ENCODE measurements around the gene THSD4. TPM values are rescaled to one million over a fixed set of nuclear protein-coding genes. Genes with fewer than 3 reads are reported as not detected.

Gene THSD4
- total and polyA plus RNA-seq, 4 donors, result 6.0 to 42.4 (median 18.5) TPM

DNA sequence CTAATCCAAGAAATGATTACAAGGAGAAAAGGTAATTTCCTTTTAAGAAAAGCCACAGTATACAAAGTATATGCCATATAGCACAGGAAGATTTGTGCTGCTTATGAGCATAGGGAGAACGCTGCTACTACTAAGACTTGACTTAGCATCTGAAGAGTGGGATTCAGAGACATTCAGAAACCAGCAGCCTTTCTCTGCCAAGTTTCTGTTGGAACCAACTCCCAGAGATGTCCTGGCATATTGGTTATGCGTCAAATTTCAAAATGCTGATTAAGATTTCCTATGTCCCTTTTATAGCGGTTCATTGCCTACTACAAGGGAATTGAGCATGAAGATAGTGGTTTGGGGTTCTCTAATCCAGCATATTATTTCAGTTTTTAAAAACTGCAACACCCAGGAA, 700.0 kb downstream of the THSD4 start:
- no peaks in the 10 kb centered on the region for H3K36me3 ChIP-seq (ENCODE audit: control insufficient read depth in 4 of 4, insufficient read depth in 4 of 4, low read length in 4 of 4)
- no peak overlapping the region for H3K27ac ChIP-seq (ENCODE audit: low read depth in 1 of 2, low read length in 1 of 2)
- no peaks in the 10 kb centered on the region for H3K4me1 ChIP-seq (ENCODE audit: control insufficient read depth in 5 of 5, insufficient read depth in 5 of 5, low read length in 5 of 5)
- DNase-seq, result no peak
- TF ChIP-seq, protein P1, sequence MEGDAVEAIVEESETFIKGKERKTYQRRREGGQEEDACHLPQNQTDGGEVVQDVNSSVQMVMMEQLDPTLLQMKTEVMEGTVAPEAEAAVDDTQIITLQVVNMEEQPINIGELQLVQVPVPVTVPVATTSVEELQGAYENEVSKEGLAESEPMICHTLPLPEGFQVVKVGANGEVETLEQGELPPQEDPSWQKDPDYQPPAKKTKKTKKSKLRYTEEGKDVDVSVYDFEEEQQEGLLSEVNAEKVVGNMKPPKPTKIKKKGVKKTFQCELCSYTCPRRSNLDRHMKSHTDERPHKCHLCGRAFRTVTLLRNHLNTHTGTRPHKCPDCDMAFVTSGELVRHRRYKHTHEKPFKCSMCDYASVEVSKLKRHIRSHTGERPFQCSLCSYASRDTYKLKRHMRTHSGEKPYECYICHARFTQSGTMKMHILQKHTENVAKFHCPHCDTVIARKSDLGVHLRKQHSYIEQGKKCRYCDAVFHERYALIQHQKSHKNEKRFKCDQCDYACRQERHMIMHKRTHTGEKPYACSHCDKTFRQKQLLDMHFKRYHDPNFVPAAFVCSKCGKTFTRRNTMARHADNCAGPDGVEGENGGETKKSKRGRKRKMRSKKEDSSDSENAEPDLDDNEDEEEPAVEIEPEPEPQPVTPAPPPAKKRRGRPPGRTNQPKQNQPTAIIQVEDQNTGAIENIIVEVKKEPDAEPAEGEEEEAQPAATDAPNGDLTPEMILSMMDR (IDR thresholded peaks at IDR 0.05; ENCODE audit: control extremely low read depth, extremely low read depth), result no peak
- no peak overlapping the region for H3K9ac ChIP-seq (ENCODE audit: insufficient read depth in 1 of 2, low read length in 2 of 2)
- no peak for ATAC-seq (ENCODE audit: insufficient read depth, low FRiP score)
- no peaks in the 10 kb centered on the region for H3K27me3 ChIP-seq (ENCODE audit: control insufficient read depth in 3 of 3, insufficient read depth in 3 of 3, low read length in 2 of 3)
- H3K4me3 ChIP-seq, result no peak overlapping the region
- H3K9me3 ChIP-seq (ENCODE audit: control insufficient read depth in 4 of 4, insufficient read depth in 3 of 4, low read length in 3 of 4), result peaks cover 0 to 2% (median 0%) of the 10 kb centered on the region in 4 donors
- 95 to 98% methylated on average over 3 of the region's 3 CpGs for WGBS, 2 donors

DNA sequence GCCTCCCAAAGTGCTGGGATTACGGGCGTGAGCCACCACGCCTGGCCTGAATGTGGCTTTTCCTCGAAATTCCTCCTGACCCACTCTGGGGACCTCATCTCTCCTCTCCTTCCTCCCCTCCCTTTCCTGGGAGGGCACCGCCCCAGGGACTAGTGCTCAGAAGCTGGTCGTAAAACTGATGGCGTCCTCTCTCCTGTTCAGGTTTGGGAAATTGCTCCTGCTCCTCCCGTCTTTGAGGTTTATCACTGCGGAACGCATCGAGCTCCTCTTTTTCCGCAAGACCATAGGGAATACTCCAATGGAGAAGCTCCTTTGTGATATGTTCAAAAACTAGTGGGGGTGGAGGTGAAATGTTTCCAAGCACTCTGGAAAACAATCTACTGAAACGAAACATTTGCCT, 702.1 kb downstream of the THSD4 start:
- DNase-seq (no peak), ATAC-seq (ENCODE audit: insufficient read depth, low FRiP score) (no peak)
- 97 to 98% methylated on average over 13 of the region's 13 CpGs for WGBS, 2 donors
- H3K4me3 ChIP-seq, result no peak overlapping the region
- no peaks in the 10 kb centered on the region for H3K4me1 ChIP-seq (ENCODE audit: control insufficient read depth in 5 of 5, insufficient read depth in 5 of 5, low read length in 5 of 5)
- H3K27me3 ChIP-seq (ENCODE audit: control insufficient read depth in 3 of 3, insufficient read depth in 3 of 3, low read length in 2 of 3), result no peaks in the 10 kb centered on the region
- peaks cover 0 to 9% (median 8%) of the 10 kb centered on the region in 4 donors for H3K9me3 ChIP-seq (ENCODE audit: control insufficient read depth in 4 of 4, insufficient read depth in 3 of 4, low read length in 3 of 4)
- H3K36me3 ChIP-seq (ENCODE audit: control insufficient read depth in 4 of 4, insufficient read depth in 4 of 4, low read length in 4 of 4), result peaks cover 3 to 10% (median 8%) of the 10 kb centered on the region in 4 donors
- H3K27ac ChIP-seq (ENCODE audit: low read depth in 1 of 2, low read length in 1 of 2), result no peak overlapping the region
- no peak overlapping the region for H3K9ac ChIP-seq (ENCODE audit: insufficient read depth in 1 of 2, low read length in 2 of 2)
- TF ChIP-seq, protein P1 (IDR thresholded peaks at IDR 0.05; ENCODE audit: control extremely low read depth, extremely low read depth), result no peak

DNA sequence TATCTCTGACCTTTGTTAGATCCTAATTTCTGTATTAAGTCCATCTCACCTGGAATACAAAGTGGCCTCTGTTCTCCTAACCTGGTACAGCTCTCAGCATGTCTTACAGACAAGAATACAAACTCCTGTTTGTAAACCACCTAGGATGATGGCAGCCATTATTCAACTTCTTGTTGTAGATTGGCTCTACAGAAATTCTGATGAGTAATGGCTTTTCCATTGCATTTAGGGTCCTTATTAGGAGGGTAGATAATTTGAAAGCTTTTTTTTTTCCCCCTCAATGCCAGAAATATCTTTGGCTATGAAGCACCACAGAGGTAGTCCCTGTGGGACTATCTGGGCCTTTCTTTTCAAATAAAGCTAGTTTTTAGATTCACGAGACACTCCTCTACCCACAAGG, 704.9 kb downstream of the THSD4 start:
- ATAC-seq (ENCODE audit: insufficient read depth, low FRiP score) (no peak), DNase-seq (no peak)
- H3K27ac ChIP-seq (ENCODE audit: low read depth in 1 of 2, low read length in 1 of 2), result no peak overlapping the region
- H3K9ac ChIP-seq (ENCODE audit: insufficient read depth in 1 of 2, low read length in 2 of 2), result no peak overlapping the region
- H3K4me3 ChIP-seq, result no peak overlapping the region
- peaks cover 0 to 19% (median 0%) of the 10 kb centered on the region in 5 donors for H3K4me1 ChIP-seq (ENCODE audit: control insufficient read depth in 5 of 5, insufficient read depth in 5 of 5, low read length in 5 of 5)
- H3K27me3 ChIP-seq (ENCODE audit: control insufficient read depth in 3 of 3, insufficient read depth in 3 of 3, low read length in 2 of 3), result no peaks in the 10 kb centered on the region
- H3K36me3 ChIP-seq (ENCODE audit: control insufficient read depth in 4 of 4, insufficient read depth in 4 of 4, low read length in 4 of 4), result peaks cover 4 to 24% (median 12%) of the 10 kb centered on the region in 4 donors
- TF ChIP-seq, protein P1 (IDR thresholded peaks at IDR 0.05; ENCODE audit: control extremely low read depth, extremely low read depth), result no peak
- peaks cover 0 to 14% (median 9%) of the 10 kb centered on the region in 4 donors for H3K9me3 ChIP-seq (ENCODE audit: control insufficient read depth in 4 of 4, insufficient read depth in 3 of 4, low read length in 3 of 4)
- 96 to 98% methylated on average over 1 of the region's 1 CpG for WGBS, 2 donors

DNA sequence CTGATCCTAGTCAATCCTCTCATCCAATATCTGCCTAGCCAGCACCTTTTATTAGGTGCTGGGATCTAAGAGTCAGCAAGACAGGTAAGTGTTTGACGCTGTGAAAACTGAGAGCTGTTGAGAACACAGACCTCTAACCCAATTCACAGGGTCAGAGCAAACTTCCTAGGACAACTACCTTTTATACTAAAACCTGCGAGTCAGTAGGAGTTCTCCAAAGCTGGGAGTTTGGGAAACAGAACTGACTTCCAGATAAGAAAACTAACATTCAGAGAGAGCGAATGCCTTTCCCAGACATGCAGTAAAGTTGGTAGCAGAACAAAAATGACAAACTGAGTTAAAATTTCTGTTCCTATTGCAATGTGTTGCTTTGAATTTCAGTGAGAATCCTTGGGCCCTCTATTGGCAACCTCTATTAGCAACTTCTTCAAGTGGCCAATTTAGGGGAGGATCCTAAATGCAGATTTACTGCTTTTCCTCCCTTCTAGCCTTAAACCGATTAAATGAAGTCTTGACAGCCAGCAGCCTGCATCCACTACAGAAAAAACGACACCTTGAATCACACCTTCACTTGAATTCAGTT, 706.4 kb downstream of the THSD4 start:
- H3K36me3 ChIP-seq (ENCODE audit: control insufficient read depth in 4 of 4, insufficient read depth in 4 of 4, low read length in 4 of 4), result peaks cover 10 to 29% (median 17%) of the 10 kb centered on the region in 4 donors
- no peak for DNase-seq
- H3K4me1 ChIP-seq (ENCODE audit: control insufficient read depth in 5 of 5, insufficient read depth in 5 of 5, low read length in 5 of 5), result peaks cover 0 to 33% (median 0%) of the 10 kb centered on the region in 5 donors
- H3K27me3 ChIP-seq (ENCODE audit: control insufficient read depth in 3 of 3, insufficient read depth in 3 of 3, low read length in 2 of 3), result no peaks in the 10 kb centered on the region
- TF ChIP-seq, protein P1 (IDR thresholded peaks at IDR 0.05; ENCODE audit: control extremely low read depth, extremely low read depth), result no peak
- no peak for ATAC-seq (ENCODE audit: insufficient read depth, low FRiP score)
- H3K27ac ChIP-seq (ENCODE audit: low read depth in 1 of 2, low read length in 1 of 2), result no peak overlapping the region
- H3K9ac ChIP-seq (ENCODE audit: insufficient read depth in 1 of 2, low read length in 2 of 2), result no peak overlapping the region
- WGBS, 2 donors, result 87 to 88% methylated on average over 5 of the region's 5 CpGs
- peaks cover 0 to 14% (median 9%) of the 10 kb centered on the region in 4 donors for H3K9me3 ChIP-seq (ENCODE audit: control insufficient read depth in 4 of 4, insufficient read depth in 3 of 4, low read length in 3 of 4)
- H3K4me3 ChIP-seq, result no peak overlapping the region

All from lung (tissue), 12 donors.